ENCODE data around the gene C2CD4C.

DNA sequence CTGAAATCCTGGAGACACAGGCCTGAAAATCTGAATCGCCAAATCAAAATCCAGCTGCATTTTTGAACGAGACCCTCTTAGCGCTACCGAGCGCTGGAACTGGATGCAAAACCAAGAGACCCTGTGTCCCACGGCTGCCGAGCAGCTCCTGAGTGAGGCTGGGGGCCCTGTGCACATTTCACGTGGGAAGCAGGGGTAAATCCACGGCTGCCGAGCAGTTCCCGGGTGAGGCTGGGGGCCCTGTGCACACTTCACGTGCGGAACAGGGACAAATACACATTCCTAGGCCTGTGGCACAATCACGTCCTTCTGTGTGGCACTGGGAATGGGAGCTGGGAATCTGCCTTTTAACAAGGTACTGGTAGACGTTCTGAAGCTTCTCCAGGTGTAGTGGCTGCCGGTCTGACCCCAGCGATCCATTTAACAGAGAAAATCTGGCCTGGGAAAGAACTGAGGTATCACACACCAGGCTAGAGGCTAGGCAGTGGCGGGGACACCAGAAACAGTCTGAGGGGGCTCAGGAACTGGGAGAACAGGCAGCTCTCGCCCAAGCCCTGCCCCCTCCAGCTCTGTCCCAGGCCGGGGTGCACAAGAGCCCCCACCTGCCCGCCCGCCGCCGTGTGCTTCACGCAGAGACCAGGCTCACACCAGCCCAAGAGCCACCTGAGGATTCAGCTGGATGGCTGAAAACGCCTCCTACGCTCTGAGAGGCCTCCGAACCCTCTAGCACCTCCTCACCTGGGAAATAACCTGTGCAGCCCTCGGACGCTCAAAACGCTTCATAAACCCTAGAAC, 11.0 kb upstream of the C2CD4C start:
- TF ChIP-seq POLR2A (IDR thresholded peaks at IDR 0.05) = no peak
- TF ChIP-seq, protein P1, sequence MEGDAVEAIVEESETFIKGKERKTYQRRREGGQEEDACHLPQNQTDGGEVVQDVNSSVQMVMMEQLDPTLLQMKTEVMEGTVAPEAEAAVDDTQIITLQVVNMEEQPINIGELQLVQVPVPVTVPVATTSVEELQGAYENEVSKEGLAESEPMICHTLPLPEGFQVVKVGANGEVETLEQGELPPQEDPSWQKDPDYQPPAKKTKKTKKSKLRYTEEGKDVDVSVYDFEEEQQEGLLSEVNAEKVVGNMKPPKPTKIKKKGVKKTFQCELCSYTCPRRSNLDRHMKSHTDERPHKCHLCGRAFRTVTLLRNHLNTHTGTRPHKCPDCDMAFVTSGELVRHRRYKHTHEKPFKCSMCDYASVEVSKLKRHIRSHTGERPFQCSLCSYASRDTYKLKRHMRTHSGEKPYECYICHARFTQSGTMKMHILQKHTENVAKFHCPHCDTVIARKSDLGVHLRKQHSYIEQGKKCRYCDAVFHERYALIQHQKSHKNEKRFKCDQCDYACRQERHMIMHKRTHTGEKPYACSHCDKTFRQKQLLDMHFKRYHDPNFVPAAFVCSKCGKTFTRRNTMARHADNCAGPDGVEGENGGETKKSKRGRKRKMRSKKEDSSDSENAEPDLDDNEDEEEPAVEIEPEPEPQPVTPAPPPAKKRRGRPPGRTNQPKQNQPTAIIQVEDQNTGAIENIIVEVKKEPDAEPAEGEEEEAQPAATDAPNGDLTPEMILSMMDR (IDR thresholded peaks at IDR 0.05) = no peak
- TF ChIP-seq POLR2AphosphoS5 (IDR thresholded peaks at IDR 0.05) = no peak
- TF ChIP-seq EP300 (IDR thresholded peaks at IDR 0.05) = no peak

Data from upper lobe of left lung (tissue), 4 donors.